Fibroblast of lung (primary cell): ENCODE data around the gene OST4.

ENCODE experiments used
- CTCF ChIP-seq, 2 donors: IDR thresholded peaks in 1 of 2; conservative IDR thresholded peaks in 1 of 2; 1 replicate in 1 of 2; 2 replicates in 1 of 2; pipeline ENCODE4 v1.5.1; 2011 to 2012; ENCODE audit warnings: low read length in 2 of 2, control low read depth in 1 of 2, inconsistent platforms in 1 of 2, low read depth in 1 of 2, mild to moderate bottlenecking in 1 of 2
- EZH2 ChIP-seq: IDR thresholded peaks from 2 replicates; pipeline ENCODE4 v1.5.1; 2012; ENCODE audit warnings: low read length, control low read depth, mild to moderate bottlenecking; ENCODE audit errors: missing control alignments

GRCh38 chr2:27040282-27040681 is 31.2 kb downstream of the OST4 start:
- TF ChIP-seq CTCF (conservative IDR thresholded peaks at IDR 0.05 in 1 of 2, IDR thresholded peaks at IDR 0.05 in 1 of 2; ENCODE audit: low read depth in 1 of 2, low read length in 2 of 2) (no peak), EZH2 (no peak)
